ENCODE data around the gene COPS3.

- no peak for TF ChIP-seq CTCF (IDR thresholded peaks at IDR 0.05)
- no peak for TF ChIP-seq POLR2A (IDR thresholded peaks at IDR 0.05)
These were observed 47.2 kb upstream of the COPS3 start for GRCh38 chr17:17328251-17328650.
